ENCODE data around the gene CA12.

The CA12 gene

GRCh38 chr15:63401714-63402497, 20.3 kb upstream of the CA12 start:
- DNase-seq = no peak

GRCh38 chr15:63401078-63401477, 19.4 kb upstream of the CA12 start:
- no peak for DNase-seq

- DNase-seq = no peak
Observed at GRCh38 chr15:63398456-63398855, 16.8 kb upstream of the CA12 start.

DNA sequence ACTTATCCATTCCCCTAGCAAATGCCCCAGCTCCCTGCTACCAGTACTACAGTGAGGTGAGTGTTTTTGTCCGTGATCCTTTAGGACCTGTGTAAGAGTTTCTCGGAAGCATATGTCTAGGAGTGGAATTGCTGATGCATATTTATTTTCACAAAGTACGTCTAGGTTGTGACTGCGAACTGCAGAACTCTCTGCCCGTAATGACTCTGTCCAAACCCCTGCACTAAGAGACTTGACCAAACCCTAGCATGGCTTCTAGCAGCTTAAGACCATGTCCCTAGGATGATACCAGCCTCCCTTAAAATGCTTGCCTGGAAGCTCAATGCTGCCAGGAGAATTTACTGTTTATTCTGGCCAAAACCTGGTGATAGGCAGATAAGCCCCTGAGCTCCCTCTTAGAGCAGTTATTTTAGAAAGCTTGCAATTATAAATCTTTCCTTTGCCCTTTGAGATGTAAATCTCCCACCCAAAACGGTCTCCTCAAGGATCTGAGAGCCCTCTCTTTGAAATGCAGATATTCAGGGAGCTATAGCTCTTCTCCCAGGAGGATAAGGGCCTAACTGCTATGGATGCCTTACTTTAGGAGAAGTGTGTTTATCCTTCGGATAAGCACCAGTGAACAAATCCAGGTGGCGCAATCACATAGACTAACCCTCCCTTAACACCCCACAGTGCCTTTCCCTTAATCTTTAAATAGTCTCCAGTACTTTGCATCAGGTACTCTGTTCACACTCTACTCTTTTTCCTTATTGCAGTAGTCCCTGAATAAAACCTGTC, 14.7 kb upstream of the CA12 start:
- DNase-seq = no peak

DNA sequence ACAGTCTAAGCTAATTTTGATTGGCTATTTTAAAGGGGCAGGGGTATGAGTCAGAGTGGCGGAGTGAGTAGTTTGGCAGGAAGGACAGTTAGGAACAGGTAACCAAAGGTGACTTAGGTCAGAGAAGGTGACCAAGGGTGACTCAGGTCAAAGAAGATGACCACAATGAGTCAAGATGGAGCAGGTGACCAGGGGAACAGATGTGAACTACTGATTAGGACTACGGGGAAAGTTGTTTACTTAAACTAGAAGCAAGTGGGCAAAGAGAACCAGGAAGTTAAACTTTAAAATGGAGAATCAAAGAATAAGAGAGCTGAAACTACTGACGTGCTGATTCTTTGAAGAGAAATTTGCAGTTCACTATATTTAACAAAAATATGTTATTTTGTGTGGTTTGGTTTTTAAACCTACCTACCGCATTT, 14.1 kb upstream of the CA12 start:
- DNase-seq = no peak

- DNase-seq = peak; percentile 34
Observed at GRCh38 chr15:63392361-63393009, 10.8 kb upstream of the CA12 start.

DNA sequence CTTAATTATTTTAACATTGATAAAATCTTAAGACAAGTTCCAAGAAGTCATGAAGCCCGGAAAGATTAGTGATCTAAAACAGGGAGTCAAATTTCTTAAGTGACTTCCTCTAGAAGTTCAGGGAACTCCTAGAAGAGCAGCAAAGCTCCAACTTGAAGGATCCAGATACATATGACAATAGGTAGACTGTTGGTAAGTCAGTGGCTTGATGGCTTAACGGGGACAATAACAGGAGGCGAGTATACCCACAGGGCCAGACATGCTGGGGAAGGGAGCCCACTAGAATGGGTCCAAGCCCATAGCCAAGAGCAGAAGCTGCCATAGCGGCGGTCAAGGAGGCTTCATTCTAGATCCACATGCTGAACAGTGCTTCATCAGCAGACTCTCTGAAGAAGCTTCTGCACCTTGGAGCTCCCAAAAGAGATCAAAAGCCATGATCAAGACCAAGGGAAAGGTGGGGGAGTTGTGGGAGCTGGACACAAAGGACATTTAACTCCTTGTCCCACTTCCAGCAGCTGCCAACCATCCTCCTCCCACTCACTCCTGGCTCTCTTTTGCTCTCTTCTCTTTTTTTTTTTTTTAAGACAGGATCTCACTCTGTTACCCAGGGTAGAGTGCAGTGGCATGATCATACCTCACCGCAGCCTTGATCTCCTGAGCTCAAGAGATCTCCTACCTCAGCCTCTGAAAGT, 10.2 kb upstream of the CA12 start:
- DNase-seq = no peak

DNA sequence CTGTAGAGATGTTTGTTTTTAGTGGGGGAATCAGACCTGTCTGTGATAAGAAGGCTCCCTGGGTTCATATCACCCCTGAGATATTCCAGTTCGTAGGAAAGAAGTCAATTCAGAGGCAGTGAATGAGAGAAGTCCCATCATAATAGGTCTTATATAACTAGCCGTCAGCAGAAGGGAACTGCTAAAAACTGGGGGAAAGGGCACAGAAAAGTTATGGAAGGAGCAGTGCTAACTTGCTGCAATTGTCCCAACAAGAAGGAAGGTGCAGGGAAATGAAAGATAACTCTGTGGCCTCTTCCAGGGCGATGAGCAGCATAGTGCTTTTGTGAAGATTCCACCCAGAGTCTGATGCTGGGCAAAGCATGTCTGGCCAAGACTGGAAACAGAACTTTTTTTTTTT, 9.0 kb upstream of the CA12 start:
- no peak for DNase-seq

DNA sequence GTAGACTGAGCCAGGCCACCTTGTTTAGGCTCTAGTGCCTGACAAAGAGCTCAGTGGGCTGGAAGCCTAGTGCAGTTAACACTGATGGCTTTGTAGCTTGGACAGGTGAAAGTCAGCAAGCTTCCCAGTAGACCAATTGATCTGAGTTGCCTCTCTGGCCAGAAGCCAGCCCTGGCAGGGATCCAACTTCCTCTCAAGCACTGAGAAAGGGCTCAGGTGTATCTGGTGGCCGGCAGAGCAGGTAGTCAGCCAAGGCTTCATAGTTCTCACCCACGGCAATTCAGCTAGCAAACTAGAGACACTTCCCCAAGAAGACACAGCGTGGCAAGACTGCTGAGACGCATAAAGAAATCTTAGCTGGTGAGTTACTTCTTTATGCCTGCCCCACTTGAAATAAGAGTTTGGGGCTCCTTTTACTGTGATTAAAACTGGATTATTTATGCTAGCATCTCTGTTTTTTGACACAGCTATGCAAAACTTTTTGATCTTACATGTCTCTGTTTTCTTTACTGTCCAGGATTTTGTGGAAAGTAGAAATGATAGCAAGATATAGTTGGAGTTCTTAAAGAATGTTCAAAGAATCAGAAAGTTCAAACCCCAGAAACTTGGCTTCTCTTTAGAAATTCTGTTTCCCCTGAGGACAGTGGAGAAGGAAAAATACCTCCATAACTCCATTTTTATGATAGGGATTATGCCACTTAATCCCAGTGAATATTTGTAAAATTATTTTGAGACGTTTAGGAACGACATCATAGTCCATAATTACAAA, 8.4 kb upstream of the CA12 start:
- no peak for DNase-seq

- no peak for DNase-seq
Observed at GRCh38 chr15:63388511-63388910, 6.9 kb upstream of the CA12 start.

DNA sequence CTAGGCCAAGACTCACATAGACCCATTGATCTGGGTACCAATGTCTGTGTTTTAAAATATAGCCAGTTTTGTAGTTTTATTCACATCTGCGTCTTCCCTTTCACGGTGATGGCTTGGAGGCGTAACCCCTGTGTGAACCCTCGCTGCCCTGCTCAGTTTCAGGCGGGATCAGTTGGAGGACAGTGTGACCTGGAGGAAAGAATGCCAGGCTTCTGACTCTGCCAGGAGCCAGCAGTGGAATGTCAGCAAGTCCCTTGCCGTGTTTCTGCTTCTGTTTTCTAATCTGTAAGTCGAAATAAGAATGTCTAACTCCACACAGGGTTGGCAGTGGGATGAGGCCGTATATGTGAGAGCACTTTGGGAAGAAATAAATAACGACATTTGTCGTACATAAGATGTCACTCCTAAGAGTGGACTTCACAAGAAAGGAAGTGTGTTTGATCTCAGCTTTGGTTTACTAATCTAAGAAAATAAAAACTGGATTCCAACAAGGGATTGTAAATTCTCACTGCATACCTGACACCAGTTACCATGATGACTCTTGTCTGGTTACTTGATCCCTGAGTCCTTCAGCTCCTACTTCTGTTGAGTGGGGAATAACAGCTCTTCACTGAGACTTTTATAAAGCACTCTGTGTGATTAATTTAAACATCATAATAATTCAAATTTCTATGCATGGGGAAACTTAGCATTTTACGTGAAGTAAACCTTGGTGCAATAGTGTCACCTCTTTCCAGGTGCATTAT, 6.3 kb upstream of the CA12 start:
- no peak for DNase-seq

GRCh38 chr15:63385911-63386531, 4.4 kb upstream of the CA12 start:
- DNase-seq = peak; percentile 23

GRCh38 chr15:63384906-63385305, 3.3 kb upstream of the CA12 start:
- DNase-seq = no peak

DNA sequence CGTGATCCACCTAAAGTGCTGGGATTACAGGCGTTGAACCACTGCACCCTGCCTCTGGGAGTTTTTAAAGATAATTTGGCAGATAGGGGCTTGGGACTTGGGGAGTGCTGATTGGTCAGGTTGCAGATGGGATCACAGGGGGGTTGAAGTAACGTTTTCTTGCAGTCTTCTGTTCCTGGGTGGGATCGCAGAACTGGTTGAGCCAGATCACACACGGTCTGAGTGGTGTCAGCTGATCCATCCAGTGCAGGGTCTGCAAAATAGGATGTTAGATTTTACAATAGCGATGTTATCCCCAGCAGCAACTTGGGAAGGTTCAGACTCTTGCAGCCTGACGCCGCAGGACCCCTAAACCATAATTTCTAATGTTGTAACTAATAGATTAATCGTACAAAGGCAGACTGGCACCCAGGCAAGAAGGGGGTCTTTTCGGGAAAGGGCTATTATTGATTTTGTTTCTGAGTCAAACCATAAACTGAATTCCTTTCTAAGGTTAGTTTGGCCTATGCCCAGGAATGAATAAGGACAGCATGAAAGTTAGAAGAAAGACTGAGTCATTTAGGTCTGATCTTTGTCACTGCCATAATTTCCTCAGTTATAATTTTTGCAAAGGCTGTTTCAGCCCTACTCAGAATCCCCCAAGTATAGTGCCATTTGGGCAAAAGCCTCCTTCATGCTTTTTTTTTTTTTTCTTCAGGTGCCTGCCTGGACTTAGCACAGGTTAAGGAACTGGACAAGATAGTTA, 1.5 kb upstream of the CA12 start:
- DNase-seq = no peak

- DNase-seq = no peak
Observed at GRCh38 chr15:63380808-63381282, 801 bp downstream of the CA12 start.

DNA sequence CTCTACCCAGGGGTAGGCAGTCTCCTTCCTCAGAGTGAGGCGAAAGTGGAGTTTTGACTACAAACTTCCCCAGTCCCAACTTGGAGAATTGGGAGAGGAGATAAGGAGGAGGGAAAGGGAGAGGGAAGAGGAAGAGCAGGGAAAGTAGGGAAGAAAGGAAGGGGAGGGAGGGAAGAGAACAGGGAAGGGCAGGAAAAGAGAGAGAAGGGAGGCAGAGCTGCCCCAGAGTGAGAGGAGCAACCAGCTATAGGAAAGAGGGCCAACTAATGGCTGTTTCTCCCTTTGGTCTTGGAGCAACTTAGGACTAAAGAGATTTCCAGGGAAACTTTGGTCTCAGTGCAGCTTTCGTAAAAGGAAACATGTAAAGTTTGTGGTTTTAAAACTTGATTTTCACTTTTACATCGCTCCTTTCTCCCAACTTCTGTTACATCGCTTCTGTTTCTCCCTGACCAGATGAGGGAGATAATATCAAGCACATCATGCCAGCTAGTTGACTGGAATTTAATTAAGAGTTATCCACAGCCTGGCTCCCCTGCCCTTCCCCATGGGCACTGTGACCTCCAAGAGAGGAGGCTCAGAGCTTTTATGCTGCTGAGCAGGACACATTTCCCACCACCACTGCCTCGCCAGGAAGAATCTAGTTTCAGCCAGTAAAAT, 1.4 kb downstream of the CA12 start:
- DNase-seq = no peak

- no peak for DNase-seq
Observed at GRCh38 chr15:63379492-63380150, 2.0 kb downstream of the CA12 start.

- no peak for DNase-seq
Observed at GRCh38 chr15:63378946-63379345, 2.7 kb downstream of the CA12 start.

All from MV-4-11 (cell line).